CD4-positive, alpha-beta T cell (primary cell): ENCODE results near the gene TEKT5. TPM values are rescaled to one million over a fixed set of nuclear protein-coding genes. Genes with fewer than 3 reads are reported as not detected.

Experiments
- ATAC-seq: fragments of 200-7000 bp; cut with Tn5 transposase; one replicate; pipeline ENCODE4 v1.10.0; 2022; ENCODE audit warnings: mild to moderate bottlenecking; ENCODE audit not compliant: poor library complexity
- CTCF ChIA-PET: fragments of 350-600 bp; sonication (Branson Sonifier 250); formaldehyde crosslinking; loops from one replicate; lab custom pipeline; 2021; ENCODE audit warnings: antibody characterized with exemption, inconsistent platforms; lab: Charles Lee
- POLR2A ChIA-PET: fragments of 350-600 bp; sonication (Branson Sonifier 250); formaldehyde crosslinking; loops from one replicate; lab custom pipeline; 2021; ENCODE audit warnings: antibody characterized with exemption, inconsistent platforms; lab: Charles Lee
- DNase-seq, 14 experiments: peaks; one replicate each; pipeline ENCODE4 v3.0.0-alpha.2; 2013 to 2020; ENCODE audit warnings: mixed read lengths in 2 of 14
- H3K27ac ChIP-seq, 2 donors: one replicate each; pipeline versions ENCODE4 v1.5.1 to v1.7.0; 2013; ENCODE audit warnings: low read length in 2 of 2, low read depth in 1 of 2, mild to moderate bottlenecking in 1 of 2
- H3K27me3 ChIP-seq, 2 experiments: 1 replicate in 1 of 2; 2 replicates in 1 of 2; pipeline versions ENCODE4 v1.6.1 to v1.7.0; 2013; ENCODE audit warnings: low read length in 2 of 2, control low read depth in 1 of 2, mild to moderate bottlenecking in 1 of 2, moderate library complexity in 1 of 2; ENCODE audit not compliant: insufficient read depth in 2 of 2, control insufficient read depth in 1 of 2
- H3K36me3 ChIP-seq: one replicate; pipeline ENCODE4 v1.6.1; 2013; ENCODE audit warnings: low read length, control low read depth; ENCODE audit not compliant: insufficient read depth
- H3K4me1 ChIP-seq: one replicate; pipeline ENCODE4 v1.6.1; 2013; ENCODE audit warnings: low read length, control low read depth; ENCODE audit not compliant: insufficient read depth
- H3K4me3 ChIP-seq: one replicate; pipeline ENCODE4 v1.5.1; 2013; ENCODE audit warnings: mild to moderate bottlenecking, low read length, moderate library complexity
- H3K9me3 ChIP-seq, 2 experiments: 1 replicate in 1 of 2; 2 replicates in 1 of 2; pipeline versions ENCODE4 v1.6.1 to v1.7.0; 2013; ENCODE audit warnings: low read length in 2 of 2, mild to moderate bottlenecking in 2 of 2, control low read depth in 1 of 2, moderate library complexity in 1 of 2; ENCODE audit not compliant: control insufficient read depth in 1 of 2, insufficient read depth in 1 of 2
- H3K27ac Mint-ChIP-seq: one replicate; pipeline ENCODE4 v1.8.0; 2020; ENCODE audit warnings: mixed read lengths
- H3K27me3 Mint-ChIP-seq: one replicate; pipeline ENCODE4 v1.8.0; 2021; ENCODE audit warnings: mixed read lengths
- H3K36me3 Mint-ChIP-seq: one replicate; pipeline ENCODE4 v1.8.0; 2021; ENCODE audit warnings: low read depth, mixed read lengths
- H3K4me1 Mint-ChIP-seq: one replicate; pipeline ENCODE4 v1.8.0; 2021; ENCODE audit warnings: low read depth, mixed read lengths
- H3K4me3 Mint-ChIP-seq: one replicate; pipeline ENCODE4 v1.8.0; 2020; ENCODE audit warnings: mild to moderate bottlenecking, mixed read lengths
- H3K9me3 Mint-ChIP-seq: one replicate; pipeline ENCODE4 v1.8.0; 2020; ENCODE audit warnings: mixed read lengths
- CTCF ChIP-seq: fragments of 200-600 bp; IDR thresholded peaks from one replicate; pipeline ENCODE4 v1.8.0; 2022; ENCODE audit warnings: antibody characterized with exemption, mild to moderate bottlenecking
- intact Hi-C, 2 experiments: fragments of 100-400 bp; cut with DNase I in 1 of 2; cut with micrococcal nuclease in 1 of 2; formaldehyde crosslinking; loops; one replicate each; pipeline versions ENCODE4 v1.15.1 to v1.9.0; 2023 to 2025; cut with DNase I, micrococcal nuclease
- total RNA-seq, 174 experiments: library from RNA in 2 of 174; stranded (reverse) in 2 of 174; gene quantifications; one replicate each; pipeline ENCODE4 v1.2.3 and lab custom pipeline; 2021 to 2026

Gene TEKT5
- total RNA-seq, 2 experiments from 2014 or later: not detected

DNA sequence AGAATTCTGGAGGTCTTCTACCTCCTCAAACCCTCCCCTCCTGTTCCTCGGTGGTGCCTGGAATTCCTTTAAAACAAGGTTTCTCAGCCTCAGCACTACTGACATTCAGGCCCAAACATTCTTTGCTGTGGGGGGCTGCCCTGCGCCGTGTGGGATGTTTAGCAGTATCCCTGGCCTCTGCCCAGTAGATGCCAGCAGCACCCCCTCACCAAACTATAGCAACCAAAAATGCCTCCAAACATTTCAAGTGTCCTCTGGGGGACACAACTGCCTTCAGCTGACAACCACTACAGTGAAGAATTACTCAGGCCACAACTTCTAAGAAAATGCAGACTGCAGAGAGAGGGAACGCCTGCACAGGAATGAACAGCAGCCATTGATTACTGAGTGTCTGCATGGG, 28.4 kb downstream of the TEKT5 start:
- Histone ChIP-seq H3K4me1 (no peaks in the 10 kb centered on the region), H3K4me3 (no peak overlapping the region), H3K27me3 (peaks cover 0 to 6% of the 10 kb centered on the region in 2 experiments), H3K9me3 (no peaks in the 10 kb centered on the region), H3K36me3 (no peaks in the 10 kb centered on the region), H3K27ac (no peak overlapping the region)
- DNase-seq (no peak), ATAC-seq (no peak)
- Mint-ChIP-seq H3K27ac (no peak overlapping the region), H3K9me3 (no peaks in the 10 kb centered on the region), H3K4me3 (no peak overlapping the region), H3K36me3 (no peaks in the 10 kb centered on the region), H3K4me1 (no peaks in the 10 kb centered on the region), H3K27me3 (peaks cover 28% of the 10 kb centered on the region)
- ChIA-PET CTCF (no interaction called here), POLR2A (no interaction called here)
- no peak for TF ChIP-seq CTCF
- intact Hi-C loops: no loop called here

- Histone ChIP-seq H3K4me3 (no peak overlapping the region), H3K9me3 (no peaks in the 10 kb centered on the region), H3K4me1 (no peaks in the 10 kb centered on the region), H3K27ac (no peak overlapping the region), H3K36me3 (no peaks in the 10 kb centered on the region), H3K27me3 (peaks cover 0 to 6% of the 10 kb centered on the region in 2 experiments)
- no peak for TF ChIP-seq CTCF
- CTCF ChIA-PET: no interaction called here
- intact Hi-C loops: no loop called here
- no peak overlapping the region for H3K4me3 Mint-ChIP-seq
- no peaks in the 10 kb centered on the region for H3K36me3 Mint-ChIP-seq
- no peak for DNase-seq
- H3K9me3 Mint-ChIP-seq: no peaks in the 10 kb centered on the region
- H3K27me3 Mint-ChIP-seq: peaks cover 30% of the 10 kb centered on the region
- POLR2A ChIA-PET: no interaction called here
- H3K4me1 Mint-ChIP-seq: no peaks in the 10 kb centered on the region
- ATAC-seq: no peak
- H3K27ac Mint-ChIP-seq: no peak overlapping the region
Measured at GRCh38 chr16:10665166-10665565, 29.6 kb downstream of the TEKT5 start.

- Mint-ChIP-seq H3K4me1 (no peaks in the 10 kb centered on the region), H3K36me3 (no peaks in the 10 kb centered on the region), H3K27ac (no peak overlapping the region), H3K27me3 (peaks cover 30% of the 10 kb centered on the region), H3K9me3 (no peaks in the 10 kb centered on the region), H3K4me3 (no peak overlapping the region)
- H3K9me3 ChIP-seq: no peaks in the 10 kb centered on the region
- ChIA-PET CTCF (no interaction called here), POLR2A (no interaction called here)
- no peaks in the 10 kb centered on the region for H3K4me1 ChIP-seq
- peaks cover 0 to 6% of the 10 kb centered on the region in 2 experiments for H3K27me3 ChIP-seq
- H3K27ac ChIP-seq: no peak overlapping the region
- intact Hi-C loops: no loop called here
- no peak for TF ChIP-seq CTCF
- ATAC-seq (no peak), DNase-seq (no peak)
- no peak overlapping the region for H3K4me3 ChIP-seq
- H3K36me3 ChIP-seq: no peaks in the 10 kb centered on the region
Measured at GRCh38 chr16:10664720-10665126, 30.0 kb downstream of the TEKT5 start.
